DMS153 treated with DMSO at 0.1 percent for 48 hours (cell line): ENCODE data around the gene MAGI3.

Experiments
- DNase-seq: peaks from one replicate; lab custom pipeline; 2025; ENCODE audit not compliant: unreplicated experiment; lab: John Stamatoyannopoulos, UW

MAGI3 gene

DNA sequence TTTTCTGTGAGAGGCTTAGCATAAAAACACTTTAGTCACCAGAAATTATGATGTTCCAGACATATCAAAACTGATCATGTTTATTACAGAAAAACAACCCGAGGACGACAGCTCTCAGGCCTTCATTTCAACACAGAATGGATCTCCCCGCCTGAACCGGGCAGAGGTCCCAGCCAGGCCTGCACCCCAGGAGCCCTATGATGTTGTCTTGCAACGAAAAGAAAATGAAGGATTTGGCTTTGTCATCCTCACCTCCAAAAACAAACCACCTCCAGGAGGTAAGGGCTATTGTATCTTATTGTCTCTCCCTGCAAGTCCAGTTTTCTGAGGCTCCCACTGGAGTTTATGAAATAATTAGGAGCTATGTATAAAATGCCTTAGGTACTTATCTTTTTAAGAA lies 263.4 kb downstream of the MAGI3 start:
- DNase-seq: no peak

GRCh38 chr1:113654883-113655282 lies 264.6 kb downstream of the MAGI3 start:
- DNase-seq: no peak

DNA sequence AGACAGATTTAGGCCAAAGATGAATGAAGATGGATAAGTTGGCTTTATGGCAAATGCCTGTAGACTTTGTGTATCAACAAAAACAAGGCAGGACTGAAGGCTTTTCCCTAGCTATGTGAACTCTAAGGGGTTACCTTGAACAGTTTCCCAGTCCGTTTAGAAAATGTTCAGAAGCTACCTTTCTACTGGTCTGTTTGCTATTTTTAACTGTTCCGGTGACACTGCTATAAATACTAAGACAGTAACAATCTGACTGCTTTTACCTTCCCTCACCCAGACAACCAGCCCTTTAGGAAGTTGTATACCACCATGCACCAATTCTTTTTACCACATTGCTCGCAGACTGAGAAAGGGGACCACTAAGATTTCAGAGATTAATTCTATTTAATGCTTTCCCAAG lies 266.8 kb downstream of the MAGI3 start:
- DNase-seq: no peak

- DNase-seq: no peak
Measured at GRCh38 chr1:113657556-113658063, 267.3 kb downstream of the MAGI3 start.

DNA sequence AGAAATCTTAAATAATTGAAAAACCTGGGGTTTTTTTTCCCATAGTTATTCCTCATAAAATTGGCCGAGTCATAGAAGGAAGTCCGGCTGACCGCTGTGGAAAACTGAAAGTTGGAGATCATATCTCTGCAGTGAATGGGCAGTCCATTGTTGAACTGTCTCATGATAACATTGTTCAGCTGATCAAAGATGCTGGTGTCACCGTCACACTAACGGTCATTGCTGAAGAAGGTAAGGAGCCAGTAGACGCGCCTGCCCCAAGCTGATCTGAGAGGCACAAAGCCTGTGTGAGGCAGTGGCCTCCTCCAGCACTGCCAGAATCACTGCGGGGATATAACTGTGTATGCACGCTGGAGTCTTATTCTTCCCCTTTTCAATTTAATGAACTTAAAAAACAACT lies 268.7 kb downstream of the MAGI3 start:
- no peak for DNase-seq

- DNase-seq: no peak
Measured at GRCh38 chr1:113659556-113659955, 269.2 kb downstream of the MAGI3 start.

GRCh38 chr1:113660088-113660487 lies 269.8 kb downstream of the MAGI3 start:
- no peak for DNase-seq

- no peak for DNase-seq
Measured at GRCh38 chr1:113662101-113662500, 271.8 kb downstream of the MAGI3 start.

DNA sequence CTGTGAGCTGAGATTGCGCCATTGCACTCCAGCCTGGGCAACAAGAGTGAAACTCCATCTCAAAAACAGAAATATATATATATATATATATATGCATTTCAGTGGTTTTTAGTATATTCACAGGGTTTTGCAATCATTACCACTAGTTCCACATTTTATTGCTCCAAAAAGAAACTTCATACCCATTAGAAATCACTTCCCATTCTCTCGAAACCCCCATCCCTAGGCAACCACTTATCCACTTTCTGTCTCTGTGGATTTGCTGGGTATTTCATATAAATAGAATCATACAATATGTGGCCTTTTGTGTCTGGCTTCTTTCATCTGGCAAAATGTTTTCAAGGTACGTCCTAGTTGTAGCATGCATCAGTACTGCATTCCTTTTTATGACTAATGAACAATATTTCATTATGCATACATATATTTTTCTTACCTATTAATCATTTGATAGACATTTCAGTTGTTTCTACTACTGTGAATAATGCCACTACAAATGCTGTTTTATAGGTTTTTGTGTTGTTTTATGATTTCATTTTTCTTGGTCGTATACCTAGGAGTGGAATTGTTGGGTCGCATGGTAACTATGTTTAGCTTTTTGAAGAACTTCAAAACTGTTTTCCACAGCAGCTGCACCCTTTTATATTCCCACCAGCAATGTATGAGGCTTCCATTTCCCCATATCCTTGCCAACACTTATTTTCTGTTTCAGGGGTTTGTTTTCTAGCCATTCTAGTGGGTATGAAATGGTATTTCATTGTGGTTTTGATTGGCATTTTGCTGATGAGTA lies 273.0 kb downstream of the MAGI3 start:
- no peak for DNase-seq

GRCh38 chr1:113665071-113665470 lies 274.8 kb downstream of the MAGI3 start:
- DNase-seq: no peak

DNA sequence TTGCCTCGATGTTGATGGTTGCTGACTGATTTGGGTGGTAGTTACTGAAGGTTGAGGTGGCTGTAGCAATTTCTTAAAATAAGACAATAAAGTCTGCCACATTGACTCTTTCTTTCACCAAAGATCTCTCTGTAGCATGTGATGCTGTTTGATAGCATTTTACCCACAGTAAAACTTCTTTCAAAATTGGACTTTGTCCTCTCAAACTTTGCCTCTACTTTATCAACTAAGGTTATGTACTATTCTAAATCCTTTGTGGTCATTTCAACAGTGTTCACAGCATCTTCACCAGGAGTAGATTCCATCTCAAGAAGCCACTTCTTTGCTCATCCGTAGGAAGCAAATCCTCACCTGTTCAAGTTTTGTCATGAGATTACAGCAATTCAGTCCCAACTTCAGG lies 275.8 kb downstream of the MAGI3 start:
- DNase-seq: no peak

DNA sequence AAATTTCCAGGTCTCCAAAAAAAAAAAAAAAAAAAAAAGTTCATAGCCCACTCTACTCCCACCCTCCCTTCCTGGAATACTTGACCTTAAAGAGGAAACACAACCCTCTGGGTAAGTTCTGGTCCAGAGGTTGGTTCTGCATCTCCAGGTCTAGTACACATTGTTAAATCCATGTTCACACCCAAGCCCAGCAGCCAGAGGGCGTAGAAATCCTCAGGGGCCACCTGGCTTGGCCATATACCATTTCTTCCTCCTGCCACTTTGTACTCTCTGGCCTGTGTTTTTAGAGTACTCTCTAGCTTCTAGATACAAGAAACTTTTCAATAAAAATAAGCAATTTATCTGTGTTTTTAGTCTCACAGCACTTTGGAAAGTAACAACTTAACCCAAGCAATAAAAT lies 279.7 kb downstream of the MAGI3 start:
- DNase-seq: no peak

DNA sequence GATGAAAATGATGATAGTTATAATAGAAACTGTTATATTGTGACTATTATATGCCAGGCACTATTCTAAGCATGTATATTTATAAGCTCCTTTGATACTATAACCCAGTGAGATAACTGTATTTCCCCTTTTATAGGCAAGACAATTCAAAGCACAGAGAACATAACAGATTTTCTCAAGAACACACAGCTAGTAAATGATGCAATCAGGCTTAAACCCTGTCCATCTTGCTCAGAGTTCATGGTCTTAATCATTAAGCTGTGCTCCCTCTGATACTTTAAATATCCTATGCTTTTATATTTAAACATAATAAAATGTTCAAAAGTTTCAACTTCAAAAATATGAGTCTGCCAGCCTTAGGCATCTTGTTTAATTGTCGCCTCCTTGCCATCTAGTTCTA lies 280.3 kb downstream of the MAGI3 start:
- DNase-seq: no peak

GRCh38 chr1:113672491-113672890 lies 282.2 kb downstream of the MAGI3 start:
- no peak for DNase-seq

DNA sequence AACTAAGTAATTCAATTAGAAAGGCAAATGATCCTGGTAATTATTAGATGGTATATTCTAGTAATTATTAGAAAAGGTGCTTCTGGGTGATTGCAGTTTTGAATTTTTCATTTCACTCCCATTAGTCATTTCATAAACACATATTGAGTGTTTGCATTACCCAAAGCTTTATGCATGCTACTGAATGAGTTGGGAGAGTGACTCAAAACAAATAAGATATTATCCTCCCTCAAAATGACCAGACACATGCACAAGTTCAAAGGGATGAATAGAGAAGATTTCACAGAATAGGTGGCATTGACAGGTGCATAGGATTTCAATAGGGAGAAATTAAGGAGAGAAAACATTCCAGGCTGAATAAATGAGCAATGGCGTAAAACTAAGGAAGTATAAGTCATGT lies 284.3 kb downstream of the MAGI3 start:
- no peak for DNase-seq

GRCh38 chr1:113675302-113675701 lies 285.0 kb downstream of the MAGI3 start:
- DNase-seq: no peak

GRCh38 chr1:113676524-113676923 lies 286.2 kb downstream of the MAGI3 start:
- DNase-seq: no peak

- no peak for DNase-seq
Measured at GRCh38 chr1:113677250-113678158, 287.2 kb downstream of the MAGI3 start.

DNA sequence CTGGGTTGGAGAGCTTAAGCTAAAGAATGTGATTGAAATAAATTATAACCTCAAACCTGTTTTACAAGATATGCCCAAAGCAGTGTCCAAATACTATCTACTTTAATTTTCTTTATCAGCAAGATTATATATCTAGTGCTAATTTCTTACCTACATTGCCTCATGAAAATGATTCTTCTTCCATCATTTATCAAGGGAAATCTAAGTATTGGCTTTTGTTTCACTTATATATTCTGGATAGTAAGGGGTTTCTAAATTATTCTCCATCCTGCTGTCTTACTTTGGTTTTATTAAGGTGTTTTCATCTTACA lies 287.8 kb downstream of the MAGI3 start:
- DNase-seq: no peak

DNA sequence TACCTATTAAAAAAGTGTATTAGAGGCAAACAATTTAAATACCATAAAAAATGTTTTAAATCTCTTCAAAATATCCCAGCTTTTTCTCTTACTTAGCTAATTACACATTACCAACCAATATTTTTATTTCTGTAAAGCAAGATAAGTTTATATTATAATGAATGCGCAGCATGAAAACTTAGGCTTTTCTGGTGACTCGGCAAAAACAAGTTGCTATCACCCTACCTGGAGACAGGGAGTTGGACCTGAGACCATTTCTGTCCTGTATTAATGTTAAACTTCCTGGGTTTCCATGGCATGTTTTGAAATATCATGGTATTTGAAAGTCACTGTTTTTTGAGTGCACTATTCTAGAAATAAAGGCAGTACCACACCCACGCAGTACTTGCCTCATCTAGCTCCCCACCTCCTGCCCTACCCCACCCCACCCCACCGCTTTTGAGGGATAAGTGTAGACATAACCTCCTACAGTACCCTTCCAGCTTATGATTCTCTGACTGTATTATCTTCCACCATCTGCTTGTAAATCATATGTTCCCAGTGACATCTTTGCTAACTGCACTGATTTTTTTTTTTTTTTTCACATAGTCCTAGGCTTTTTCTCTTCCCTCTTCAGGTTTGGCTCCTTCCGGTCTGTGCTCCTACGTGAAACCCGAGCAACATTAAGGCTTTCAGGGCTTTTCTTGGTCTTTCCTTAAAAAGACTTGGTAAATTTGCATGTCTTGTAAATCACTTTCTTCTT lies 291.5 kb downstream of the MAGI3 start:
- no peak for DNase-seq

GRCh38 chr1:113683384-113684152 lies 293.3 kb downstream of the MAGI3 start:
- no peak for DNase-seq
